HG02938 (cell line): ENCODE measurements around the gene MUC5AC.
"Not testable (repeated sequence)": the region's sequence is repeated elsewhere in the genome, so short reads cannot be mapped to it uniquely, and the experiment has no call there.

Experiments
- ATAC-seq: cut with Tn5 transposase; IDR thresholded peaks from one replicate; pipeline ENCODE4 v1.9.1; 2021; ENCODE audit warnings: mild to moderate bottlenecking, moderate library complexity; ENCODE audit not compliant: unreplicated experiment

Gene MUC5AC

DNA sequence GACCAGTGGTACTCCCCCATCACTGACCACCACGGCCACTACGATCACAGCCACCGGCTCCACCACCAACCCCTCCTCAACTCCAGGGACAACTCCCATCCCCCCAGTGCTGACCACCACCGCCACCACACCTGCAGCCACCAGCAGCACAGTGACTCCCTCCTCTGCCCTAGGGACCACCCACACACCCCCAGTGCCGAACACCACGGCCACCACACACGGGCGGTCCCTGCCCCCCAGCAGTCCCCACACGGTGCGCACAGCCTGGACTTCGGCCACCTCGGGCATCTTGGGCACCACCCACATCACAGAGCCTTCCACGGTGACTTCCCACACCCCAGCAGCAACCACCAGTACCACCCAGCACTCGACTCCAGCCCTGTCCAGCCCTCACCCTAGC, 89.3 kb downstream of the MUC5AC start:
- ATAC-seq, result not testable (repeated sequence)

DNA sequence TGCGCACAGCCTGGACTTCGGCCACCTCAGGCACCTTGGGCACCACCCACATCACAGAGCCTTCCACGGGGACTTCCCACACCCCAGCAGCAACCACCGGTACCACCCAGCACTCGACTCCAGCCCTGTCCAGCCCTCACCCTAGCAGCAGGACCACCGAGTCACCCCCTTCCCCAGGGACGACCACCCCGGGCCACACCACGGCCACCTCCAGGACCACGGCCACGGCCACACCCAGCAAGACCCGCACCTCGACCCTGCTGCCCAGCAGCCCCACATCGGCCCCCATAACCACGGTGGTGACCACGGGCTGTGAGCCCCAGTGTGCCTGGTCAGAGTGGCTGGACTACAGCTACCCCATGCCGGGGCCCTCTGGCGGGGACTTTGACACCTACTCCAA, 91.2 kb downstream of the MUC5AC start:
- ATAC-seq, result not testable (repeated sequence)

DNA sequence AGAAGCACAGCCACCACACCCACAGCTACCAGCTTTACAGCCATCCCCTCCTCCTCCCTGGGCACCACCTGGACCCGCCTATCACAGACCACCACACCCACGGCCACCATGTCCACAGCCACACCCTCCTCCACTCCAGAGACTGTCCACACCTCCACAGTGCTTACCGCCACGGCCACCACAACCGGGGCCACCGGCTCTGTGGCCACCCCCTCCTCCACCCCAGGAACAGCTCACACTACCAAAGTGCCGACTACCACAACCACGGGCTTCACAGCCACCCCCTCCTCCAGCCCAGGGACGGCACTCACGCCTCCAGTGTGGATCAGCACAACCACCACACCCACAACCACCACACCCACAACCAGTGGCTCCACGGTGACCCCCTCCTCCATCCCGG, 92.7 kb downstream of the MUC5AC start:
- ATAC-seq, result not testable (repeated sequence)
